IMR-90 (cell line): ENCODE data around the gene WASHC3. TPM values are rescaled to one million over a fixed set of nuclear protein-coding genes. Genes with fewer than 3 reads are reported as not detected.

Experiments
- ATAC-seq: fragments of 200-7000 bp; cut with Tn5 transposase; 2 replicates; pipeline ENCODE4 v1.9.1; 2020; ENCODE audit warnings: low read depth, mild to moderate bottlenecking, moderate library complexity
- BruUV-seq: library from RNA; stranded (reverse); fragments of 400-500 nt; replicated peaks from 2 replicates; lab custom pipeline; 2021; lab: Mats Ljungman, UMichigan
- CTCF ChIA-PET: fragments of 300-600 bp; formaldehyde crosslinking; extraction: SDS; loops from one replicate; lab custom pipeline; 2021; ENCODE audit warnings: antibody characterized with exemption; lab: Yijun Ruan, JAX
- POLR2A ChIA-PET: fragments of 300-600 bp; sonication (Branson Sonifier 250); formaldehyde crosslinking; loops from one replicate; lab custom pipeline; 2022; ENCODE audit warnings: antibody characterized with exemption; ENCODE audit not compliant: unreplicated experiment; lab: Charles Lee
- DNase-seq: peaks from one replicate; pipeline ENCODE4 v3.0.0; 2013
- H2AFZ ChIP-seq: replicated peaks from 2 replicates; pipeline ENCODE3; 2013; ENCODE audit warnings: low read length, mild to moderate bottlenecking; ENCODE audit not compliant: poor library complexity
- H2AK5ac ChIP-seq: 2 replicates; pipeline ENCODE4 v1.6.1; 2013; ENCODE audit warnings: low read depth, low read length, inconsistent platforms
- H2AK9ac ChIP-seq: replicated peaks from 2 replicates; pipeline ENCODE3; 2013; ENCODE audit warnings: mild to moderate bottlenecking, low read depth, low read length, moderate library complexity; ENCODE audit not compliant: poor library complexity
- H2BK120ac ChIP-seq: 2 replicates; pipeline ENCODE4 v1.6.1; 2013; ENCODE audit warnings: low read depth, low read length, inconsistent platforms
- H2BK15ac ChIP-seq: 3 replicates; pipeline ENCODE4 v1.6.1; 2013; ENCODE audit warnings: low read depth, low read length, inconsistent platforms
- H2BK20ac ChIP-seq: 2 replicates; pipeline ENCODE4 v1.6.1; 2013; ENCODE audit warnings: low read depth, mild to moderate bottlenecking, inconsistent platforms, low read length, moderate library complexity
- H2BK5ac ChIP-seq: 2 replicates; pipeline ENCODE4 v1.6.1; 2013; ENCODE audit warnings: mild to moderate bottlenecking, low read depth, low read length, inconsistent platforms; ENCODE audit not compliant: poor library complexity, severe bottlenecking
- H3K14ac ChIP-seq: replicated peaks from 2 replicates; pipeline ENCODE4 v1.6.1; 2013; ENCODE audit warnings: low read depth, low read length, inconsistent platforms
- H3K18ac ChIP-seq: 2 replicates; pipeline ENCODE4 v1.6.1; 2013; ENCODE audit warnings: low read depth, low read length, control low read depth
- H3K23ac ChIP-seq: 2 replicates; pipeline ENCODE4 v1.6.1; 2013; ENCODE audit warnings: low read depth, low read length, inconsistent platforms
- H3K27ac ChIP-seq: 2 replicates; pipeline ENCODE4 v1.5.1; 2013; ENCODE audit warnings: mild to moderate bottlenecking, control low read depth, low read length; ENCODE audit not compliant: insufficient read depth
- H3K27me3 ChIP-seq: 2 replicates; pipeline ENCODE4 v1.6.1; 2013; ENCODE audit warnings: low read length; ENCODE audit not compliant: control insufficient read depth, insufficient read depth
- H3K36me3 ChIP-seq: 2 replicates; pipeline ENCODE4 v1.6.1; 2013; ENCODE audit warnings: low read length, mixed read lengths; ENCODE audit not compliant: control insufficient read depth, insufficient read depth
- H3K4ac ChIP-seq: 2 replicates; pipeline ENCODE4 v1.6.1; 2013; ENCODE audit warnings: low read depth, low read length, inconsistent platforms
- H3K4me1 ChIP-seq: 2 replicates; pipeline ENCODE4 v1.6.1; 2013; ENCODE audit warnings: low read length, mixed read lengths; ENCODE audit not compliant: control insufficient read depth, insufficient read depth
- H3K4me2 ChIP-seq: 2 replicates; pipeline ENCODE4 v1.6.1; 2013; ENCODE audit warnings: low read depth, mild to moderate bottlenecking, control low read depth, low read length, moderate library complexity
- H3K4me3 ChIP-seq: 2 replicates; pipeline ENCODE4 v1.5.1; 2013; ENCODE audit warnings: low read depth, mild to moderate bottlenecking, control low read depth, low read length, moderate library complexity; ENCODE audit not compliant: insufficient read depth
- H3K56ac ChIP-seq: 2 replicates; pipeline ENCODE4 v1.6.1; 2013; ENCODE audit warnings: low read length, inconsistent platforms; ENCODE audit not compliant: insufficient read depth; ENCODE audit errors: extremely low read depth
- H3K79me1 ChIP-seq, 2 experiments: 2 replicates each; pipeline ENCODE4 v1.6.1; 2013; ENCODE audit warnings: low read length in 2 of 2, inconsistent platforms in 1 of 2, low read depth in 1 of 2
- H3K9ac ChIP-seq: 2 replicates; pipeline ENCODE4 v1.6.1; 2013; ENCODE audit warnings: low read depth, low read length, control low read depth
- H3K9me1 ChIP-seq: 2 replicates; pipeline ENCODE4 v1.6.1; 2013; ENCODE audit warnings: low read length, inconsistent platforms; ENCODE audit not compliant: insufficient read depth
- H3K9me3 ChIP-seq: 2 replicates; pipeline ENCODE4 v1.6.1; 2013; ENCODE audit warnings: low read length; ENCODE audit not compliant: control insufficient read depth, insufficient read depth
- H4K20me1 ChIP-seq: 2 replicates; pipeline ENCODE4 v1.6.1; 2013; ENCODE audit warnings: low read length, inconsistent platforms; ENCODE audit not compliant: insufficient read depth
- H4K5ac ChIP-seq: 2 replicates; pipeline ENCODE4 v1.6.1; 2013; ENCODE audit warnings: mild to moderate bottlenecking, low read depth, low read length, control low read depth
- H4K8ac ChIP-seq, 2 experiments: 2 replicates each; pipeline ENCODE4 v1.6.1; 2013; ENCODE audit warnings: low read depth in 2 of 2, low read length in 2 of 2, control low read depth in 1 of 2, inconsistent platforms in 1 of 2
- H4K91ac ChIP-seq: 2 replicates; pipeline ENCODE4 v1.6.1; 2013; ENCODE audit warnings: low read depth, low read length, inconsistent platforms; ENCODE audit not compliant: insufficient read depth
- BHLHE40 ChIP-seq: fragments of 150-350 bp; IDR thresholded peaks from 2 replicates; pipeline ENCODE4 v1.6.1; 2016; ENCODE audit warnings: mild to moderate bottlenecking, low read depth, low read length
- CEBPB ChIP-seq: IDR thresholded peaks from 2 replicates; pipeline ENCODE4 v1.6.1; 2012; ENCODE audit warnings: low read depth, low read length, improper control_type of control experiment
- CHD1 ChIP-seq: IDR thresholded peaks from 2 replicates; pipeline ENCODE4 v1.6.1; 2012; ENCODE audit warnings: low read depth, low read length, improper control_type of control experiment
- ELK1 ChIP-seq: fragments of 150-350 bp; IDR thresholded peaks from 2 replicates; pipeline ENCODE4 v1.6.1; 2016; ENCODE audit warnings: low read depth, mild to moderate bottlenecking, low read length, moderate library complexity, borderline replicate concordance
- FOS ChIP-seq: fragments of 150-350 bp; IDR thresholded peaks from 2 replicates; pipeline ENCODE4 v1.6.1; 2016; ENCODE audit warnings: low read depth, low read length
- MAFK ChIP-seq: IDR thresholded peaks from 2 replicates; pipeline ENCODE4 v1.6.1; 2012; ENCODE audit warnings: low read depth, low read length, improper control_type of control experiment
- MAZ ChIP-seq: IDR thresholded peaks from 2 replicates; pipeline ENCODE4 v1.6.1; 2012; ENCODE audit warnings: low read depth, mild to moderate bottlenecking, low read length, improper control_type of control experiment, moderate library complexity, borderline replicate concordance
- MXI1 ChIP-seq: IDR thresholded peaks from 2 replicates; pipeline ENCODE4 v1.6.1; 2012; ENCODE audit warnings: low read depth, mild to moderate bottlenecking, low read length, moderate library complexity, borderline replicate concordance
- NFE2L2 ChIP-seq: fragments of 150-350 bp; IDR thresholded peaks from 2 replicates; pipeline ENCODE4 v1.6.1; 2016; ENCODE audit warnings: low read depth, mild to moderate bottlenecking, low read length
- POLR2A ChIP-seq: IDR thresholded peaks from 2 replicates; pipeline ENCODE4 v1.6.1; 2012; ENCODE audit warnings: mild to moderate bottlenecking, low read depth, low read length
- RAD21 ChIP-seq: IDR thresholded peaks from 2 replicates; pipeline ENCODE4 v1.6.1; 2012; ENCODE audit warnings: low read length, improper control_type of control experiment
- RCOR1 ChIP-seq: IDR thresholded peaks from 2 replicates; pipeline ENCODE4 v1.6.1; 2012; ENCODE audit warnings: mild to moderate bottlenecking, low read length, improper control_type of control experiment; ENCODE audit not compliant: insufficient replicate concordance
- RFX5 ChIP-seq: IDR thresholded peaks from 2 replicates; pipeline ENCODE4 v1.8.0; 2012; ENCODE audit warnings: low read depth, mild to moderate bottlenecking, low read length, moderate library complexity
- SMC3 ChIP-seq: fragments of 150-350 bp; IDR thresholded peaks from 2 replicates; pipeline ENCODE4 v1.6.1; 2016; ENCODE audit warnings: low read depth, mild to moderate bottlenecking, antibody characterized with exemption, low read length, moderate library complexity
- WGBS, 2 experiments: methylation state at CpG; one replicate each; pipeline versions ENCODE4 v1.1.5 to v1.1.7; 2013; ENCODE audit warnings: missing lambda C conversion rate in 2 of 2; ENCODE audit not compliant: insufficient read length in 1 of 2; ENCODE audit errors: extremely low coverage in 2 of 2; 5-methylcytosine and 5-hydroxymethylcytosine counted together
- dilution Hi-C: fragments of 300-500 bp; cut with HindIII; formaldehyde crosslinking; loops from one replicate; pipeline ENCODE4 v1.14.3; 2018; ENCODE audit warnings: low sequenced_read_pairs; ENCODE audit not compliant: unreplicated experiment
- in situ Hi-C: fragments of 300-500 bp; cut with MboI; formaldehyde crosslinking; loops from 3 replicates; pipeline ENCODE4 v1.14.3; 2019; ENCODE audit warnings: low sequenced_read_pairs, inconsistent platforms, mixed read lengths
- intact Hi-C: fragments of 100-400 bp; cut with micrococcal nuclease; formaldehyde crosslinking; loops from 2 replicates; pipeline ENCODE4 v1.10.0; 2022
- polyA plus RNA-seq, 3 experiments: library from polyadenylated mRNA; depleted of rRNA; stranded (reverse); fragments of >200 nt; gene quantifications; 2 replicates each; pipeline ENCODE4 v1.2.3, GENCODE V29; 2012; ENCODE audit warnings: low replicate concordance in 1 of 3
- total RNA-seq: library from RNA; depleted of rRNA; stranded (reverse); fragments of >200 nt; gene quantifications from 2 replicates; pipeline ENCODE4 v1.2.3, GENCODE V29; 2012
- TF ChIP-seq, protein P1 (sequence below): conservative IDR thresholded peaks from 2 replicates; pipeline ENCODE4 v1.5.1; 2012; ENCODE audit warnings: mild to moderate bottlenecking, low read depth, low read length, improper control_type of control experiment
- TF ChIP-seq, protein P2 (sequence below): fragments of 150-350 bp; IDR thresholded peaks from 2 replicates; pipeline ENCODE4 v1.6.1; 2017; ENCODE audit warnings: mild to moderate bottlenecking, antibody characterized with exemption, low read length, low read depth

WASHC3 gene
- total and polyA plus RNA-seq, 2 of the 4 experiments (the other 2 are of a cell fraction), result 54.8 to 87.1 TPM

DNA sequence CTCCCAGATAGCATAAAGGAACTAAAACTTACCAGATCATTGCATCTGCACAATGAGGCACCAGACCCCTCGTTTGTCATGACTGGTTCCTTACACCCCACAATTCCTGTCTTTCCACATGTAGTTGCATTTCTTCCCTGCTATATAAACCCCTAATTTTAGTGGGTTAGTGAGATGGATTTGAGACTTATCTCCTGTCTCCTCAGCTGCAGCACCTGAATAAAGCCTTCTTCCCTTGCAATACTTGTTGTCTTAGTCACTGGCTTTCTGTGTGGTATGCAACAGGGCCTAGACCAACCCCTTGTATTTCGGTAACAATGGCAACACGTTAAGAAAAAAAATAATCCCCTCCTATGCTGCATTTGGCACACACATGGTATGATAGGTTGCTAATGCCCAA, 45.1 kb upstream of the WASHC3 start:
- no peak overlapping the region for H4K8ac ChIP-seq
- no peaks in the 10 kb centered on the region for H3K27me3 ChIP-seq
- H3K4me3 ChIP-seq, result no peak overlapping the region
- no peak overlapping the region for H2BK20ac ChIP-seq
- in situ Hi-C loops (no loop called here), dilution Hi-C loops (no loop called here), intact Hi-C loops (no loop called here)
- H3K27ac ChIP-seq, result no peak overlapping the region
- H3K4me1 ChIP-seq, result no peaks in the 10 kb centered on the region
- H2AK9ac ChIP-seq, result no peak overlapping the region
- no peaks in the 10 kb centered on the region for H3K9me1 ChIP-seq
- H3K79me1 ChIP-seq, result peaks cover 5 to 10% of the 10 kb centered on the region in 2 experiments; a peak in 3 of 4 replicates
- no peak overlapping the region for H4K91ac ChIP-seq
- POLR2A ChIA-PET, result no interaction called here
- H2BK5ac ChIP-seq, result no peak overlapping the region
- H4K20me1 ChIP-seq, result no peaks in the 10 kb centered on the region
- no peak overlapping the region for H3K4me2 ChIP-seq
- ATAC-seq (no peak), DNase-seq (no peak)
- H3K9ac ChIP-seq, result no peak overlapping the region
- H2BK15ac ChIP-seq, result no peak overlapping the region
- H3K18ac ChIP-seq, result no peak overlapping the region
- H3K4ac ChIP-seq, result no peak overlapping the region
- no peak overlapping the region for H3K56ac ChIP-seq
- no peak overlapping the region for H2BK120ac ChIP-seq
- BruUV-seq, result no TSS peak
- CTCF ChIA-PET, result no interaction called here
- 0 out of 2 replicates have a peak, but pooled peaks cover 3% of the 10 kb centered on the region for H3K9me3 ChIP-seq
- TF ChIP-seq RCOR1 (no peak), SMC3 (no peak), MXI1 (no peak), CHD1 (no peak), ELK1 (no peak), MAZ (no peak), BHLHE40 (no peak), RFX5 (no peak), NFE2L2 (no peak), FOS (no peak), MAFK (no peak), POLR2A (no peak), RAD21 (no peak), CEBPB (no peak)
- TF ChIP-seq, protein P1, sequence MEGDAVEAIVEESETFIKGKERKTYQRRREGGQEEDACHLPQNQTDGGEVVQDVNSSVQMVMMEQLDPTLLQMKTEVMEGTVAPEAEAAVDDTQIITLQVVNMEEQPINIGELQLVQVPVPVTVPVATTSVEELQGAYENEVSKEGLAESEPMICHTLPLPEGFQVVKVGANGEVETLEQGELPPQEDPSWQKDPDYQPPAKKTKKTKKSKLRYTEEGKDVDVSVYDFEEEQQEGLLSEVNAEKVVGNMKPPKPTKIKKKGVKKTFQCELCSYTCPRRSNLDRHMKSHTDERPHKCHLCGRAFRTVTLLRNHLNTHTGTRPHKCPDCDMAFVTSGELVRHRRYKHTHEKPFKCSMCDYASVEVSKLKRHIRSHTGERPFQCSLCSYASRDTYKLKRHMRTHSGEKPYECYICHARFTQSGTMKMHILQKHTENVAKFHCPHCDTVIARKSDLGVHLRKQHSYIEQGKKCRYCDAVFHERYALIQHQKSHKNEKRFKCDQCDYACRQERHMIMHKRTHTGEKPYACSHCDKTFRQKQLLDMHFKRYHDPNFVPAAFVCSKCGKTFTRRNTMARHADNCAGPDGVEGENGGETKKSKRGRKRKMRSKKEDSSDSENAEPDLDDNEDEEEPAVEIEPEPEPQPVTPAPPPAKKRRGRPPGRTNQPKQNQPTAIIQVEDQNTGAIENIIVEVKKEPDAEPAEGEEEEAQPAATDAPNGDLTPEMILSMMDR, result no peak
- TF ChIP-seq, protein P2, sequence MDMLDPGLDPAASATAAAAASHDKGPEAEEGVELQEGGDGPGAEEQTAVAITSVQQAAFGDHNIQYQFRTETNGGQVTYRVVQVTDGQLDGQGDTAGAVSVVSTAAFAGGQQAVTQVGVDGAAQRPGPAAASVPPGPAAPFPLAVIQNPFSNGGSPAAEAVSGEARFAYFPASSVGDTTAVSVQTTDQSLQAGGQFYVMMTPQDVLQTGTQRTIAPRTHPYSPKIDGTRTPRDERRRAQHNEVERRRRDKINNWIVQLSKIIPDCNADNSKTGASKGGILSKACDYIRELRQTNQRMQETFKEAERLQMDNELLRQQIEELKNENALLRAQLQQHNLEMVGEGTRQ, result no peak
- no peak overlapping the region for H2AFZ ChIP-seq
- H3K14ac ChIP-seq, result no peak overlapping the region
- no peak overlapping the region for H3K23ac ChIP-seq
- no peak overlapping the region for H2AK5ac ChIP-seq
- peaks cover 28% of the 10 kb centered on the region for H3K36me3 ChIP-seq
- no peak overlapping the region for H4K5ac ChIP-seq
- no CpG with 5 or more reads among the region's 3 CpGs for WGBS, 2 experiments
